OCI-LY3 (cell line): ENCODE data around the gene TRIM47.

Experiments
- CTCF ChIP-seq: fragments of 200-600, 300-600 bp; sonication (generic); IDR thresholded peaks from 2 replicates; pipeline ENCODE4 v1.5.1; 2014; ENCODE audit warnings: antibody characterized with exemption, low read length, low read depth
- EZH2phosphoT487 ChIP-seq: fragments of 200-600 bp; shearing (Covaris generic); IDR thresholded peaks from 2 replicates; pipeline ENCODE4 v1.6.1; 2018; ENCODE audit warnings: antibody characterized with exemption, mixed run types, low read depth

GRCh38 chr17:75853433-75853832 lies 24.9 kb downstream of the TRIM47 start:
- TF ChIP-seq CTCF (no peak), EZH2phosphoT487 (no peak)
